ENCODE results near the gene ZFY.
"Not testable (repeated sequence)": the region's sequence is repeated elsewhere in the genome, so short reads cannot be mapped to it uniquely, and the experiment has no call there.

The ZFY gene

GRCh38 chrY:2969561-2969960, 34.4 kb downstream of the ZFY start:
- in situ Hi-C loops (cut with MboI; ENCODE audit: low pct_unique_long_range_greater_than_20kb, low sequenced_read_pairs): no loop called here
- peak; percentile 23 for DNase-seq

GRCh38 chrY:2972708-2973107, 37.5 kb downstream of the ZFY start:
- DNase-seq: no peak
- in situ Hi-C loops (cut with MboI; ENCODE audit: low pct_unique_long_range_greater_than_20kb, low sequenced_read_pairs): no loop called here

GRCh38 chrY:2973110-2973751, 38.0 kb downstream of the ZFY start:
- DNase-seq: no peak
- in situ Hi-C loops (cut with MboI; ENCODE audit: low pct_unique_long_range_greater_than_20kb, low sequenced_read_pairs): no loop called here

- in situ Hi-C loops (cut with MboI; ENCODE audit: low pct_unique_long_range_greater_than_20kb, low sequenced_read_pairs): no loop called here
- DNase-seq: no peak
Observed at GRCh38 chrY:2979283-2979682, 44.1 kb downstream of the ZFY start.

GRCh38 chrY:2984491-2984890, 49.3 kb downstream of the ZFY start:
- no peak for DNase-seq
- in situ Hi-C loops (cut with MboI; ENCODE audit: low pct_unique_long_range_greater_than_20kb, low sequenced_read_pairs): no loop called here

GRCh38 chrY:2987178-2987577, 52.0 kb downstream of the ZFY start:
- DNase-seq; in situ Hi-C loops (cut with MboI; ENCODE audit: low pct_unique_long_range_greater_than_20kb, low sequenced_read_pairs): not testable (repeated sequence)

GRCh38 chrY:2997369-2997768, 62.2 kb downstream of the ZFY start:
- DNase-seq; in situ Hi-C loops (cut with MboI; ENCODE audit: low pct_unique_long_range_greater_than_20kb, low sequenced_read_pairs): not testable (repeated sequence)

- no peak for DNase-seq
- in situ Hi-C loops (cut with MboI; ENCODE audit: low pct_unique_long_range_greater_than_20kb, low sequenced_read_pairs): no loop called here
Observed at GRCh38 chrY:3002190-3002589, 67.0 kb downstream of the ZFY start.

- in situ Hi-C loops (cut with MboI; ENCODE audit: low pct_unique_long_range_greater_than_20kb, low sequenced_read_pairs): no loop called here
- peak; percentile 50 for DNase-seq
Observed at GRCh38 chrY:3002680-3003515, 67.7 kb downstream of the ZFY start.

GRCh38 chrY:3003516-3003830, 68.3 kb downstream of the ZFY start:
- in situ Hi-C loops (cut with MboI; ENCODE audit: low pct_unique_long_range_greater_than_20kb, low sequenced_read_pairs): no loop called here
- DNase-seq: peak; percentile 56

GRCh38 chrY:3003846-3004245, 68.7 kb downstream of the ZFY start:
- in situ Hi-C loops (cut with MboI; ENCODE audit: low pct_unique_long_range_greater_than_20kb, low sequenced_read_pairs): no loop called here

GRCh38 chrY:3006031-3006430, 70.8 kb downstream of the ZFY start:
- DNase-seq: peak; percentile 77
- in situ Hi-C loops (cut with MboI; ENCODE audit: low pct_unique_long_range_greater_than_20kb, low sequenced_read_pairs): not testable (repeated sequence)

More at GRCh38 chrY:3003846-3004245, 68.7 kb downstream of the ZFY start:
- DNase-seq: peak; percentile 72

GRCh38 chrY:3007967-3008366, 72.8 kb downstream of the ZFY start:
- in situ Hi-C loops (cut with MboI; ENCODE audit: low pct_unique_long_range_greater_than_20kb, low sequenced_read_pairs): no loop called here
- DNase-seq: no peak

GRCh38 chrY:3012226-3012625, 77.0 kb downstream of the ZFY start:
- in situ Hi-C loops (cut with MboI; ENCODE audit: low pct_unique_long_range_greater_than_20kb, low sequenced_read_pairs): no loop called here
- no peak for DNase-seq

- in situ Hi-C loops (cut with MboI; ENCODE audit: low pct_unique_long_range_greater_than_20kb, low sequenced_read_pairs): no loop called here
- peak; percentile 64 for DNase-seq
Observed at GRCh38 chrY:3016594-3016993, 81.4 kb downstream of the ZFY start.

GRCh38 chrY:3018546-3018945, 83.4 kb downstream of the ZFY start:
- in situ Hi-C loops (cut with MboI; ENCODE audit: low pct_unique_long_range_greater_than_20kb, low sequenced_read_pairs): no loop called here
- no peak for DNase-seq

- in situ Hi-C loops (cut with MboI; ENCODE audit: low pct_unique_long_range_greater_than_20kb, low sequenced_read_pairs): no loop called here
- DNase-seq: no peak
Observed at GRCh38 chrY:3019584-3019983, 84.4 kb downstream of the ZFY start.

GRCh38 chrY:3021176-3021575, 86.0 kb downstream of the ZFY start:
- in situ Hi-C loops (cut with MboI; ENCODE audit: low pct_unique_long_range_greater_than_20kb, low sequenced_read_pairs): no loop called here
- DNase-seq: no peak

GRCh38 chrY:3023606-3024005, 88.4 kb downstream of the ZFY start:
- in situ Hi-C loops (cut with MboI; ENCODE audit: low pct_unique_long_range_greater_than_20kb, low sequenced_read_pairs): no loop called here
- no peak for DNase-seq

GRCh38 chrY:3025357-3025756, 90.2 kb downstream of the ZFY start:
- peak; percentile 48 for DNase-seq
- in situ Hi-C loops (cut with MboI; ENCODE audit: low pct_unique_long_range_greater_than_20kb, low sequenced_read_pairs): no loop called here
